GM12891 (cell line): Measurements from ENCODE around the gene ADCY2.

Experiments used
- PAX5 ChIP-seq: IDR thresholded peaks from 2 replicates; pipeline ENCODE4 v1.6.1; 2011; ENCODE audit warnings: low read length, moderate library complexity, mild to moderate bottlenecking; ENCODE audit not compliant: insufficient read depth, severe bottlenecking
- POLR2A ChIP-seq: IDR thresholded peaks from 2 replicates; pipeline ENCODE4 v1.6.1; 2011; ENCODE audit warnings: low read depth, low read length, control low read depth
- POLR2AphosphoS5 ChIP-seq: IDR thresholded peaks from 2 replicates; pipeline ENCODE4 v1.6.1; 2011; ENCODE audit warnings: low read depth, low read length, control low read depth
- TAF1 ChIP-seq: IDR thresholded peaks from 2 replicates; pipeline ENCODE4 v1.6.1; 2011; ENCODE audit warnings: low read depth, low read length, control low read depth

DNA sequence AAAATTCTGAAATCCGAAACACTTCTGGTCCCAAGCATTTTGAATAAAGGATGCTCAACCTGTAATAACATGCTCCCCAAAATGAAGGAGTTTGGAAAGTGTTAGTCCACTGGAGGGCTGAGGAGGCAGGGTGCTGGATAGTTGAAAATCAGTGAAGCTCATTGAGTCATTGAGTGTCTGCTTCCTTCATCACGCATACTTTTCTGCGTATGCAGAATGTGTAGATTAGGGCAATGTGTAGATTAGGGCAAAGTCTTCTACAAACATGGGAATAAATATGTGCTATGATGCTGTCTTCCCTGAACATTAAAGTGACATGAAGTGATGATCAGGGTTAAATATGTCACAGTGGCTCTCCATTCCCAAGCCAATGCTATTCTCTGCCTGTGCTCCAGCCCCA, 261.2 kb downstream of the ADCY2 start:
- TF ChIP-seq POLR2A = no peak
- TF ChIP-seq POLR2AphosphoS5 = no peak
- no peak for TF ChIP-seq TAF1
- no peak for TF ChIP-seq PAX5
